IMR-90 (cell line): Measurements from ENCODE around the gene ENO2. TPM values are rescaled to one million over a fixed set of nuclear protein-coding genes. Genes with fewer than 3 reads are reported as not detected.

Experiments used
- ATAC-seq: fragments of 200-7000 bp; cut with Tn5 transposase; 2 replicates; pipeline ENCODE4 v1.9.1; 2020; ENCODE audit warnings: low read depth, mild to moderate bottlenecking, moderate library complexity
- BruUV-seq: library from RNA; stranded (reverse); fragments of 400-500 nt; replicated peaks from 2 replicates; lab custom pipeline; 2021; lab: Mats Ljungman, UMichigan
- CTCF ChIA-PET: fragments of 300-600 bp; formaldehyde crosslinking; extraction: SDS; loops from one replicate; lab custom pipeline; 2021; ENCODE audit warnings: antibody characterized with exemption; lab: Yijun Ruan, JAX
- POLR2A ChIA-PET: fragments of 300-600 bp; sonication (Branson Sonifier 250); formaldehyde crosslinking; loops from one replicate; lab custom pipeline; 2022; ENCODE audit warnings: antibody characterized with exemption; ENCODE audit not compliant: unreplicated experiment; lab: Charles Lee
- DNase-seq: peaks from one replicate; pipeline ENCODE4 v3.0.0; 2013
- H2AFZ ChIP-seq: replicated peaks from 2 replicates; pipeline ENCODE3; 2013; ENCODE audit warnings: low read length, mild to moderate bottlenecking; ENCODE audit not compliant: poor library complexity
- H2AK5ac ChIP-seq: 2 replicates; pipeline ENCODE4 v1.6.1; 2013; ENCODE audit warnings: low read depth, low read length, inconsistent platforms
- H2AK9ac ChIP-seq: replicated peaks from 2 replicates; pipeline ENCODE3; 2013; ENCODE audit warnings: mild to moderate bottlenecking, low read depth, low read length, moderate library complexity; ENCODE audit not compliant: poor library complexity
- H2BK120ac ChIP-seq: 2 replicates; pipeline ENCODE4 v1.6.1; 2013; ENCODE audit warnings: low read depth, low read length, inconsistent platforms
- H2BK15ac ChIP-seq: 3 replicates; pipeline ENCODE4 v1.6.1; 2013; ENCODE audit warnings: low read depth, low read length, inconsistent platforms
- H2BK20ac ChIP-seq: 2 replicates; pipeline ENCODE4 v1.6.1; 2013; ENCODE audit warnings: low read depth, mild to moderate bottlenecking, inconsistent platforms, low read length, moderate library complexity
- H2BK5ac ChIP-seq: 2 replicates; pipeline ENCODE4 v1.6.1; 2013; ENCODE audit warnings: mild to moderate bottlenecking, low read depth, low read length, inconsistent platforms; ENCODE audit not compliant: poor library complexity, severe bottlenecking
- H3K14ac ChIP-seq: replicated peaks from 2 replicates; pipeline ENCODE4 v1.6.1; 2013; ENCODE audit warnings: low read depth, low read length, inconsistent platforms
- H3K18ac ChIP-seq: 2 replicates; pipeline ENCODE4 v1.6.1; 2013; ENCODE audit warnings: low read depth, low read length, control low read depth
- H3K23ac ChIP-seq: 2 replicates; pipeline ENCODE4 v1.6.1; 2013; ENCODE audit warnings: low read depth, low read length, inconsistent platforms
- H3K27ac ChIP-seq: 2 replicates; pipeline ENCODE4 v1.5.1; 2013; ENCODE audit warnings: mild to moderate bottlenecking, control low read depth, low read length; ENCODE audit not compliant: insufficient read depth
- H3K27me3 ChIP-seq: 2 replicates; pipeline ENCODE4 v1.6.1; 2013; ENCODE audit warnings: low read length; ENCODE audit not compliant: control insufficient read depth, insufficient read depth
- H3K36me3 ChIP-seq: 2 replicates; pipeline ENCODE4 v1.6.1; 2013; ENCODE audit warnings: low read length, mixed read lengths; ENCODE audit not compliant: control insufficient read depth, insufficient read depth
- H3K4ac ChIP-seq: 2 replicates; pipeline ENCODE4 v1.6.1; 2013; ENCODE audit warnings: low read depth, low read length, inconsistent platforms
- H3K4me1 ChIP-seq: 2 replicates; pipeline ENCODE4 v1.6.1; 2013; ENCODE audit warnings: low read length, mixed read lengths; ENCODE audit not compliant: control insufficient read depth, insufficient read depth
- H3K4me2 ChIP-seq: 2 replicates; pipeline ENCODE4 v1.6.1; 2013; ENCODE audit warnings: low read depth, mild to moderate bottlenecking, control low read depth, low read length, moderate library complexity
- H3K4me3 ChIP-seq: 2 replicates; pipeline ENCODE4 v1.5.1; 2013; ENCODE audit warnings: low read depth, mild to moderate bottlenecking, control low read depth, low read length, moderate library complexity; ENCODE audit not compliant: insufficient read depth
- H3K56ac ChIP-seq: 2 replicates; pipeline ENCODE4 v1.6.1; 2013; ENCODE audit warnings: low read length, inconsistent platforms; ENCODE audit not compliant: insufficient read depth; ENCODE audit errors: extremely low read depth
- H3K79me1 ChIP-seq, 2 experiments: 2 replicates each; pipeline ENCODE4 v1.6.1; 2013; ENCODE audit warnings: low read length in 2 of 2, inconsistent platforms in 1 of 2, low read depth in 1 of 2
- H3K9ac ChIP-seq: 2 replicates; pipeline ENCODE4 v1.6.1; 2013; ENCODE audit warnings: low read depth, low read length, control low read depth
- H3K9me1 ChIP-seq: 2 replicates; pipeline ENCODE4 v1.6.1; 2013; ENCODE audit warnings: low read length, inconsistent platforms; ENCODE audit not compliant: insufficient read depth
- H3K9me3 ChIP-seq: 2 replicates; pipeline ENCODE4 v1.6.1; 2013; ENCODE audit warnings: low read length; ENCODE audit not compliant: control insufficient read depth, insufficient read depth
- H4K20me1 ChIP-seq: 2 replicates; pipeline ENCODE4 v1.6.1; 2013; ENCODE audit warnings: low read length, inconsistent platforms; ENCODE audit not compliant: insufficient read depth
- H4K5ac ChIP-seq: 2 replicates; pipeline ENCODE4 v1.6.1; 2013; ENCODE audit warnings: mild to moderate bottlenecking, low read depth, low read length, control low read depth
- H4K8ac ChIP-seq, 2 experiments: 2 replicates each; pipeline ENCODE4 v1.6.1; 2013; ENCODE audit warnings: low read depth in 2 of 2, low read length in 2 of 2, control low read depth in 1 of 2, inconsistent platforms in 1 of 2
- H4K91ac ChIP-seq: 2 replicates; pipeline ENCODE4 v1.6.1; 2013; ENCODE audit warnings: low read depth, low read length, inconsistent platforms; ENCODE audit not compliant: insufficient read depth
- CEBPB ChIP-seq: IDR thresholded peaks from 2 replicates; pipeline ENCODE4 v1.6.1; 2012; ENCODE audit warnings: low read depth, low read length, improper control_type of control experiment
- MXI1 ChIP-seq: IDR thresholded peaks from 2 replicates; pipeline ENCODE4 v1.6.1; 2012; ENCODE audit warnings: low read depth, mild to moderate bottlenecking, low read length, moderate library complexity, borderline replicate concordance
- WGBS, 2 experiments: methylation state at CpG; one replicate each; pipeline versions ENCODE4 v1.1.5 to v1.1.7; 2013; ENCODE audit warnings: missing lambda C conversion rate in 2 of 2; ENCODE audit not compliant: insufficient read length in 1 of 2; ENCODE audit errors: extremely low coverage in 2 of 2; 5-methylcytosine and 5-hydroxymethylcytosine counted together
- dilution Hi-C: fragments of 300-500 bp; cut with HindIII; formaldehyde crosslinking; loops from one replicate; pipeline ENCODE4 v1.14.3; 2018; ENCODE audit warnings: low sequenced_read_pairs; ENCODE audit not compliant: unreplicated experiment
- in situ Hi-C: fragments of 300-500 bp; cut with MboI; formaldehyde crosslinking; loops from 3 replicates; pipeline ENCODE4 v1.14.3; 2019; ENCODE audit warnings: low sequenced_read_pairs, inconsistent platforms, mixed read lengths
- intact Hi-C: fragments of 100-400 bp; cut with micrococcal nuclease; formaldehyde crosslinking; loops from 2 replicates; pipeline ENCODE4 v1.10.0; 2022
- polyA plus RNA-seq, 3 experiments: library from polyadenylated mRNA; depleted of rRNA; stranded (reverse); fragments of >200 nt; gene quantifications; 2 replicates each; pipeline ENCODE4 v1.2.3, GENCODE V29; 2012; ENCODE audit warnings: low replicate concordance in 1 of 3
- total RNA-seq: library from RNA; depleted of rRNA; stranded (reverse); fragments of >200 nt; gene quantifications from 2 replicates; pipeline ENCODE4 v1.2.3, GENCODE V29; 2012

ENO2 gene
- total and polyA plus RNA-seq, 2 of the 4 experiments (the other 2 are of a cell fraction): 28.3 to 92.8 TPM

GRCh38 chr12:6962285-6963015 is 48.1 kb downstream of the ENO2 start:
- H3K9ac ChIP-seq: no peak overlapping the region
- no peak for TF ChIP-seq MXI1
- TF ChIP-seq CEBPB: peak; percentile 65
- in situ Hi-C loops: loop anchor here (5.0 kb wide), 1 partner anchor 95 kb away; the partner anchor contains the start of gene TPI1
- peak overlapping the region; percentile 64 for H2BK120ac ChIP-seq
- dilution Hi-C loops: no loop called here
- H3K36me3 ChIP-seq: peaks cover 24% of the 10 kb centered on the region
- peak overlapping the region; percentile 92 for H4K91ac ChIP-seq
- DNase-seq (no peak), ATAC-seq (no peak)
- no TSS peak for BruUV-seq
- H3K4me1 ChIP-seq: peaks cover 5% of the 10 kb centered on the region; the same call in 1 of the 2 replicates
- peak overlapping the region; percentile 81; the same call in 1 of the 2 replicates for H4K5ac ChIP-seq
- no peak overlapping the region; the same call in 1 of the 2 replicates for H3K56ac ChIP-seq
- ChIA-PET POLR2A (interaction anchor here (0.6 kb wide), 1 partner anchor 37 kb away, joined by 3 read pairs; no protein-coding TSS in a partner anchor), CTCF (interaction anchor here (0.6 to 1.7 kb wide), 3 partner anchors 19 to 150 kb away, joined by 3 read pairs; partner anchors contain the start of genes C12orf57 and RNU7-1)
- no peak overlapping the region for H3K23ac ChIP-seq
- H4K8ac ChIP-seq: peak overlapping the region; percentile 96; a peak in 2 of 4 replicates
- no peak overlapping the region for H3K4me2 ChIP-seq
- peaks cover 0 to 9% of the 10 kb centered on the region in 2 experiments; a peak in 2 of 4 replicates for H3K79me1 ChIP-seq
- H3K18ac ChIP-seq: peak overlapping the region; percentile 39; the same call in 1 of the 2 replicates
- H2BK20ac ChIP-seq: peak overlapping the region; percentile 78
- H2AK5ac ChIP-seq: peak overlapping the region; percentile 39; the same call in 1 of the 2 replicates
- peak overlapping the region; percentile 72; the same call in 1 of the 2 replicates for H3K14ac ChIP-seq
- H2AFZ ChIP-seq: peak overlapping the region; percentile 88
- H2AK9ac ChIP-seq: peak overlapping the region; percentile 83
- H3K9me1 ChIP-seq: no peaks in the 10 kb centered on the region
- H3K27me3 ChIP-seq: no peaks in the 10 kb centered on the region
- H3K4me3 ChIP-seq: no peak overlapping the region
- H3K4ac ChIP-seq: peak overlapping the region; percentile 78
- 60% methylated on average over 1 of the region's 25 CpGs; no CpG with 5 or more reads in 1 of the 2 experiments for whole genome bisulfite sequencing, 2 experiments
- H2BK5ac ChIP-seq: peak overlapping the region; percentile 5
- H3K27ac ChIP-seq: peak overlapping the region; percentile 53
- intact Hi-C loops: no loop called here
- peak overlapping the region; percentile 64; the same call in 1 of the 3 replicates for H2BK15ac ChIP-seq
- H4K20me1 ChIP-seq: no peaks in the 10 kb centered on the region
- no peaks in the 10 kb centered on the region for H3K9me3 ChIP-seq
